ENCODE results near the gene SETSIP.
"Not testable (repeated sequence)": the region's sequence is repeated elsewhere in the genome, so short reads cannot be mapped to it uniquely, and the experiment has no call there.

SETSIP gene

DNA sequence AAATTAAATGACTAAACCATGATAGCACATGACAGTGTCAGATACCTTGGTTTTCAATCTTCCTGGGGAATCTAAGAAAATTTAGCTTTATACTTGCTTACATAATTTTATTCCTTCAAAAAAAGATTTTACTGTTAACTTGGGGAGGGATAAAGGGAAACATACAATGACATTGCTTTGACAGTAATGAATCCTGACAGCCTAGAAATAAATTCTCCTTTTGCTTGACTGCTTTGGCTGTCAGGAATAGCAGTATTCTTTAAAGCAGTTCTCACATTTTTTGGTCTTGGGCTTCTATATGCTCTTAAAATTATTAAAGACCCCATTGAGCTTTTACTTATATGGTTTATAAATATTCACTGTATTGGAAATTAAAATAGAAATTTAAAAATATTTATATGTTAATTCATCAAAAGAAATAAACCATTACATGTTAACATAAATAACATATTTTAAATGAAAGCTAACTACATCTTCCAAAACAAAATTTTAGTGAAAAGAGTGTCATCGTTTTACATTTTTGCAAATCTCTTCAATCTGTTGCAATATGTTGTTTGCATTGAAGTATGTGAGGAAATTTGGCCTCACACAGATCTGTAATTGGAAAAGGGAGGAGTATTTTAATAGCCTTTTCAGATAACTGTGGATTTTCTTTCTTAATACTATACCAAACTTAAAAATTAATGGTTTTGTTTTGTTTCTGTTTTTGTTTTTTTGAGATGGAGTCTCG, 29.3 kb downstream of the SETSIP start:
- no peak for DNase-seq

DNA sequence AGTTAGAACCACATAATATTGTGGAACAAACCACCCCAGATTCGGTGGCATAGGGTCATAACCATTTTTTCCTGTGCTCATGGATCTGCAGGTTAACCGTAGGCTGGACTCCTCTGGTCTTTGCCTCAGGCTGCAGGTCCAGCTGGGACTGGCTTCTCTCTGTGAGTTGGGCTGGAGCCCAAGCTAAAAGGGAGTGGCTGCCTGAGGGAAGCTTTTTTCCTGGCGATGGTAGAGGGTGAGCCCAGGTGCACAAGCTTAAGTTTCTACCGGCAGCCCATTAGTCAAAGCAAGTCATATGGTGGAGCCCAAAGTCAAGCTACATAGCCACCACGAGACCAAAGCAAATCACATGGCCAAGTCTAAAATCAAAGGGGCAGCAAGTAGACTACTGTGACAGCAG, 31.6 kb downstream of the SETSIP start:
- DNase-seq = no peak

DNA sequence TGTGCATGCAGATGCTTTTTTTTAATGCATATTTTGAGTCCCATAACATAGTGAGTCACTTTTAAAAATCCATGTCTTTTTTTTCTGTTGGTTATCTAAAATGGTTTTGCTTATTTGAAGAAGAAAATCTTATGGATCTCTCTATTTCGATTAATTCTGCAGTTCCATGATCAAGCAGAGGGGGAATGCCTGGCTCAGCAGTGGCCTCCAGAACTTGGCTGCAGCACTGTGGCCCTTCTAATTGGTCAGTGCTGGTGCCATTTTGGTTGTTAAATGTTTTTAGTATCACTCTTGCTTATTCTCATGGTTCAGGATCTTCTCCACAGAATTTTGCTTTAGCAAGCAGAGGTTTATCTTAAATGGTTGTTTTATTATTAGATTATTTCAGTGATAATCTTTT, 34.2 kb downstream of the SETSIP start:
- no peak for DNase-seq

DNA sequence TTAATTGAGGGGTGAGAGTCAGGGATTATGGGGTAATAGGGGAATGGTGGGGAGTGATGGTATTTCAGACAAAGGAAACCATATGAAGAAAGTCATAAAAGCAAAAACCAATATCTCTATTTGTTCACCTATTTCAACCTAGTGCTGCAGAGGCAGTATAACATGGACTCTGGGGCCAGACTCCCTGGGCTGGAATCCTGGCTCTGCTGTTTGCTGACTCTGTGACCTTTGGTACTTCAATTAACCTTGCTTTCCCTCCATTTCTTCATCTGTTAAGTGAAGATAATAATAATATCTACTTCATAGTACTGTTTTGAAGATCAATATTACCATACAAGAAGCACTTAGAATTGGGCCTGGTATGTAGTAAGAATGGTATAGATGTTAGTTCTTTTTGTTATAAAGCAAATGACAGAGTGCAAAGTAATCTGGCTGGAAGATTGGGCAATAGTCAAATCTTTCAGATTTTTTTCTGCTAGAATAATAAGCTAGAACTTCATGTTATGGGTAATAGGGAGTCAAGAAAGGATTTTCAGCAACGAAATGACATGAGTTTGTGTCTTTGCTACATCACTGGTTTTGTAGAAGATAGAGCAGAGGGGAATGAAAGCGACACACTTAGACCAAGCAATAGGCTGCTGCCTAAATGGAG, 36.4 kb downstream of the SETSIP start:
- no peak for DNase-seq

DNA sequence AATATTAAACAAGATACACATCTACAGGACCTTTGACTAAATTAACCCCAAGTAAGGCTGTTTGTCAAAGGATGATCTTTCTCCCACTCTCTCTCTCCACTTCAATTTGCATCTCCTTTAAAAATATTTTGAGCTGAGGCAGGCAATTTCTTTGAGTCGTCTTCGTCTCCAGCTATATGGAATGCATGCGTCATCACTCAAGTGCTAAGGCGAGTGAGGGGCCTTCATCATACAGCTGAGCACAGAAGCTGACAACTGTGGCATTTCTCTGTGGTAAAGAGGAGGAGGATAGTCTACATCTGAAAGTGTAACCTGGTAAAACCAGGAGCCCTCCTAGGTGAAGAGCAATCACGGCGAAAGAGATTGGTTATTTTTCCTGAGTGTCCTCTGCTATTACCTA, 37.8 kb downstream of the SETSIP start:
- peak; percentile 68 for DNase-seq

DNA sequence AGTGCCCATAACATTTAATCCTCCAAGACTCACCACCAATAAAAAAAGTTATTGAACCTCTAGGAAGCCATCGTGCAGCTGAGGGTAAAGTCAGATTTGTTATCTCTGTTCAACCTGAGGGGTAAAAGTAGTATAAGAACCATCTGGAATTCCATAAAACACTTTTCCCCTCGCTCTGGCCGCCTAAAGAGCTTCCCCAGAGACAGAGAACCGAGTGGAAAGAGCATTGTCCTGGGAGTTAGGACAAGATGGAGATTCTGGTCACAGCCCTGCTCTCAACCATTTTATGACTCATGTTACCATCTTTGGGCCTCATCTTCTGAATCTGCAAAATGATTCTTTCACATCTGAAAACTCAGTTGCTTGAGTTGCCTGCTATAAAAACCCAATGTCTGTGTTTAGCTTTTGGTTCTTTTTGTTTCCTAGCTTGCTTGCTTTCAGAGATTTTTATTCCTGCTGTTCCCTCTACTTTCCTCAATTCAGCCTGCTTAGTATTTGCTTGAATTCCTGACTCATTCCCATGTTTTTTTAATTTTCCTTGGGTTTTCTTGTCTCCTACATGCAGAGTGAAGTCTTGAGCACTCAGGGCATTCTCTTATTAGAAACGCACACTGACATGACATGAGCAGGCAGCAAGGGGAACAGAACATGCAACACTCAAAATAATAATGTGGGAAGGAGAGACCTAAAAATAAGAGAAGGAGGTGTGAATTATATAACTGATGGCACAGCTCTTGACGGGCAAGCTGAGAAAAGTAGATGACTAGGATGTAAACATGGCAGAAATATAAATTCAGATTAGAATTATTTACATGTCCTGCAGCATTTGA, 43.7 kb downstream of the SETSIP start:
- peak; percentile 27 for DNase-seq

DNA sequence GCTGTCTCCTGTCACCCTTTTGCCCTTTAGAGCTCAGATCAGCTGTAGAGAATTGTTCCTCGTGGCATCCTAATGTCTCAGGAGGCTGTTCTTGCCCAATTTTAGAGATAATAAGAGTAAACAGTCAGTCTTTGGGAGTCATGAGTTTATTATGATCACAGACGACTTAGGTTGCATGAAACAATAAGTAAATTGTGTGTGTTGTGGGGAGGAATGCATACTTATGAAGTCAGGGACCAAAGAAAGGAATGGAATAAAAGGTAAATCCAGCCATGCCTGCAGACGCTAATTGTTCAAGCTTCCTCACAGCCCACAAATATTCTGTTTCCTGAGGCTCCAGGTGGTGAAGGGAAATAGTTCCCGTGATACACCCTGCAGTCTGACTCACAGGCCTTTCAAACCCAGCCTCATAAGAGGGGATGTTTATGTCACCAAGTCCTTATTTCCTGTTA, 44.5 kb downstream of the SETSIP start:
- no peak for DNase-seq

DNA sequence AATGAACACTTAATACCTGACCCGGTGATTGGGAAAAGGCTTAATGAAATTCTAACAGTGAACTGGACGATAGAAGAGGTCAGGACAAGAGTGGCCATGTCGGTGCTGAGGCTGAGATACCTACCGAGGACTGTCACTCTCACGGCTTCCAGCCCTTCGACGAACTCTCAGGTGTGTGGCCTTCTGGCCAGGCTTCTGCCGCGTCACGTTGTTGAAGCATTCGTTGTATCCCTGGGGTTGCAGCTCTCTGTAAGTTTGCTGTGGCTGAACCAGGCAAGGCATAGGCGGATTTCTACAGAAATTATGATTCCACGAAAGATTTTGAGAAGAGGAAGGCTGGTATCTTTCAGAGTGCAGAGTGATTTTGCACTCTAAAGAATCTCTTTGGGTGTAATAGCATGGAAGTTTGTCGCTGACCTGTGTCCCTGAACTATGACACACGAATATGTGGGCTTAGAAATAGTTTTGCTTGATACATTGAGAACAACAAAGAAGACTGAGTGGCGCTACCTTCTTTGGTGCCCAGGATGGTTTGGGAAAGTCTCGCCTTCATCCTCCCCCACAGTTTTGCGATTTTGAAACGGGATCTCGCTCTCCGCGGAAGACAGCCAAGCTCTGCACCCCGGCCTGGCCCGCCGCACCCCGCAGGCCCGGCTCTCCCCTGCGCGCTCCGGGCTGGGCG, 45.8 kb downstream of the SETSIP start:
- no peak for DNase-seq

DNA sequence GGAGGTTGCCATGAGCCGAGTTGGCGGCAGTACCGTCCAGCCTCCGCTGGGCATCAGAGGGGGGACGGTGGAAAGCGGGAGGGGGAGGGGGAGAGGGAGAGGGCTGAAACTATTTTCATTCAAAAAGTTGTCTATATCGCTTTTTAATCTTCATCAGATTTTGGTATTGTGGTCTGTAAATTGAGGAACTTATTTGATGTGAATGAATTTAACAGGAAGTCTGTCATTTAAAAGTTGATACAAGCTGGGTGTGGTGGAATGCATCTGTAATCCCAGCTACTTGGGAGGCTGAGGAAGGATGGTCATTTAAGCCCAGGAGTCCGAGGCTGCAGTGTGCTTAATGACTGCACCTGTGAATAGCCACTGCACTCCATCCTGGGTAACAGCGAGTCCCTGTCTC, 48.4 kb downstream of the SETSIP start:
- no peak for DNase-seq

DNA sequence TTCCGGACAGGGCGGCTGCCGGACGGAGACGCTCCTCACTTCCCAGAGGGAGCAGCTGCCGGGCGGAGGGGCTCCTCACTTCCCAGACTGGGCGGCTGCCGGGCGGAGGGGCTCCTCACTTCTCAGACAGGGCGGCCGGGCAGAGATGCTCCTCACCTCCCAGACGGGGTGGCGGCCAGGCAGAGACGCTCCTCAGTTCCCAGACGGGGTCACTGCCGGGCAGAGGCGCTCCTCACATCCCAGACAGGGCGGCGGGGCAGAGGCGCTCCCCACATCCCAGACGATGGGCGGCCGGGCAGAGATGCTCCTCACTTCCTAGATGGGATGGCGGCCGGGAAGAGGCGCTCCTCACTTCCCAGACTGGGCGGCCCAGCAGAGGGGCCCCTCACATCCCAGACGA, 49.2 kb downstream of the SETSIP start:
- DNase-seq = not testable (repeated sequence)

Data from fibroblast of skin of scalp (primary cell).